GM19463 (cell line): ENCODE measurements around the gene ARHGAP22.

Experiments
- ATAC-seq: cut with Tn5 transposase; IDR thresholded peaks from one replicate; pipeline ENCODE4 v1.9.1; 2021; ENCODE audit warnings: mild to moderate bottlenecking, moderate library complexity; ENCODE audit not compliant: unreplicated experiment

The ARHGAP22 gene

DNA sequence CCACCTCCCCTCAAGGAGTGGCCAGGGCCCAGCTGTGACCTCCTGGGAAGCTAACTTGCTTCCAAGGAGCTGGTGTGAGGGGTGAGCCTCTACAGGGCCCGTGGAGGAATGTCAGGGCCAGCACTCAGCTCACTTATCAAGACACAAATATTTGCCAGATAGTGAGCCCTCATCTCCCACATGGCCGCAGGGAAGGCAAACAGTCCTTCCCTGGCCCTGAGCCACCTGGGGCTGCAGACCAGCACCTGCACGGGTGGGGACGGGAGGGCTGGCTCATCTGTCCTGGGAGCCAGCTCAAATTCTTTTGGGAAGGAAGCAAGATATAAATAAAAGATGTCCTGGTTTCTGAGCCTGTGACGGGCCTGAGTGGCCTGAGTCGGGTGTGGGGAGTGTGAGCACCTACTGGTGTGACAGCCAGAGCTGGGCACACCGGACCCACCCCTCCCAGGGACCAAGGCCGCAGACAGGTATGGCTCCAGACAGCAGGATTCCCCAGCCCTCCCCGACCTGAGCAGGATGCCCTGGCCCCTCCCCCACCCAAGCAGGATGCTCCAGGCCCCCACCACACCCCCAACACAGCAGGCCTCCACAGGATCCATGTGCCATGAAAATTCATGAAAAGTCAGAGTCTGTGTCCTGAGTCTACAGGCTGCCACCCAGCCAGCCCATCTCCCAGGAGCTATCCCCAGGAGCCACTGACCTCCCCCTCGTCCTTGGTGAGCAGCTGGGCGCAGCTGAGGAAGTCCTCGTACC, 150.4 kb downstream of the ARHGAP22 start:
- no peak for ATAC-seq

DNA sequence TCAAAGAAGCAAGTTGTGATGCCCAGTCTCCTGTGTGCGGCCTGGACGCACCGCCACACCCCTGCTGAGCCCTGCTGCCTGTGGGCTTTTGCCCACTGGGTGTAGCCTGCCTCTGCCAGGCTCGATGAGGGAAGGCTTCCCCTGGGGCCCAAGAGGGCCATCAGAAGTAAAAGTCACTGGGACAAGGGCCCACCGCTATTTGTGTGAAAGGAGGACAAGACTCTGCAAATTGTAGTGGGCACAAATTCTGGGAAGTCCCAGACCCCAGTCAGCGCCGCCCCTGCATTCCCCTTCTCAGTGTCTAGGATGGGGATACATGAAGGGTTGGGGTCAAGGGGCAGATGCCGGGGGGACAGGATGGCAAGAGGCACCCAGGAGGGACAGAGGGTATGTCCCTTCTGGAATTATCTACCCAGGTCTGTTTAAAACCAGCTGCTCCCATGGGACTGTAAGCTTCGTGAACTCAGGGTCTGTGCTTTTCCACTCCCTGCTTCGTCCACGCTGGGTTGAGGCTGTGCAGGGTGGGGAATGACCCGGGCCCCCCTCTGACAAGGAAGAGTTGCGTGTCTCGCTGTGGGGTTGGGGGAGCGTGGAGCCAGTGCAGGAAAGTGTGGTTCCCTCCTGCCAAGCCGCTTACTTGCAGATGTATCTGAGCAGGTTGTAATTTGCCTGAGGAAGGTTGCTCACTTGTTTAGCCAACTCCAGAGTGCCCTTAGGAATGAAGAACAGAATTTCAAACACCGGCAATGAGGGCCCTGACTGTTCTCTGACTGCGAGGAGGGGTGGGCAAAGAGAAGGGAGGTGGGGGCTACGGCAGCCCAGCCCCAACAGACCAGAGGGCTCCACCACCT, 151.2 kb downstream of the ARHGAP22 start:
- ATAC-seq, result no peak

DNA sequence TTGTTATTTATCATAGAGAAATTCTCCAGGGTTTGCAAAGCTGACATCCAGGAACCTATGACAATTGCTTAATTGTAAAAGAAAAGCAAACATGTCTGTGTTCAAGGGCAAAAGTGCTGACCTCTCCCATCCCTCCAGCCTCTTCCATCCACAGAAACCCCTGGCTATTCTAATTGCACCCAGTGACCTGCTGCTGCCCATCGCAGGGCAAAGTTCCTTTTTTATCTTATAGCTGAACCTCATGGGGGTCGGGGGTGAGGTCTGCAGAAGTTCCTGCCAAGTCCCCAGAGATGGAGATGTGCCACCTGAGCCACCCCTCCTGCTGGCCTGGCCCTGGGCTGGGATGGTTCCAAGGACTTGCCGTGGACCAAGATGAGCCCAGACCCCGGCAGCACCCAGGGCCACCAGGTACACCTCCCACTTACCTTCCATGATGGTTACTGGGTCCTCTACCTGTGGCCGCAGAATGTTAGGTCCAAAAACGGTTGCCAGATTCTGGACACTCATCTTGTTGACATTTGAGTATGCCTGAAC, 151.9 kb downstream of the ARHGAP22 start:
- ATAC-seq, result no peak

DNA sequence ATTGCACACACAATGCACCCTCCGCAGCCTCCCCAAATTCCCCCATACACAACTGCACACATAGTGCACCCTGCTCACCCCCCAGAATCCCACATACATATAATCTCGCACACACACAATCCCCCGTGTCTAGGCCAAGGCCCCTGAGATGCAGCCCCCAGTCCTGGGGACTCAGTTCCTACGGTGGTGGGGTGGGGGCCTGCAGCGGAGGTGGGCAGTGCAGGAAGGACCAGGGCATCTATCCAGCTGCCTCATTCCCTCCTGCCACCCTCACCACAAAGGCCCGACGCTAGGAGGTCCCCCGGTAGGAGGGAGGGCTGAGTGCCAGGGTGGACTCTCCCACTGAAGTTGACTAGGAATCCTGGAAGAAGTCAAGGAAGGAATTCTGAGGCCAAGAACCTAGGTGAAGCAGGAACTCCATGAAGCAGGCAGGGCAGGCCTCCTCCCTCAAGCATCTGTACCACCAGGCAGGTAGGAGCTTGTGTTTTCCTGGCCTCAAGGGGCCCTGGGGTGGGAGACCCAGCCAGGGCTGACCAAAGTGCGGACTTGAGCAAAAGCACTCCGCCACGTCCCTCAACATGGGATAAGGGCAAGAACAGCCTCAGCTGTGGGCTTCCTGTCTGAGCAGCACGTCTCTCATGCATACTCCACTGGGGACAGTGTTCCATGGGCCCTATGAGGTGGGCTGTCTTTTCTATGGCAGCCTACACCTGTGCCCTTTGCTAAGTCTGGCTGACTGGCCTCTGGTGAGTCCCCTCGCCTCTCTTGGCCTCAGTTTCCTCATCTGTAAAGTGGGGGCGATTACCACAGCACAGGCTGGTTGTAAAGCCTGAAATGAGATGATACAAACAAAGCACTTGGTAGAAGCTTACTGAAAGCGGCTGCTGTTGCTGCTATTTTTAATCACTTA, 152.6 kb downstream of the ARHGAP22 start:
- ATAC-seq, result no peak

DNA sequence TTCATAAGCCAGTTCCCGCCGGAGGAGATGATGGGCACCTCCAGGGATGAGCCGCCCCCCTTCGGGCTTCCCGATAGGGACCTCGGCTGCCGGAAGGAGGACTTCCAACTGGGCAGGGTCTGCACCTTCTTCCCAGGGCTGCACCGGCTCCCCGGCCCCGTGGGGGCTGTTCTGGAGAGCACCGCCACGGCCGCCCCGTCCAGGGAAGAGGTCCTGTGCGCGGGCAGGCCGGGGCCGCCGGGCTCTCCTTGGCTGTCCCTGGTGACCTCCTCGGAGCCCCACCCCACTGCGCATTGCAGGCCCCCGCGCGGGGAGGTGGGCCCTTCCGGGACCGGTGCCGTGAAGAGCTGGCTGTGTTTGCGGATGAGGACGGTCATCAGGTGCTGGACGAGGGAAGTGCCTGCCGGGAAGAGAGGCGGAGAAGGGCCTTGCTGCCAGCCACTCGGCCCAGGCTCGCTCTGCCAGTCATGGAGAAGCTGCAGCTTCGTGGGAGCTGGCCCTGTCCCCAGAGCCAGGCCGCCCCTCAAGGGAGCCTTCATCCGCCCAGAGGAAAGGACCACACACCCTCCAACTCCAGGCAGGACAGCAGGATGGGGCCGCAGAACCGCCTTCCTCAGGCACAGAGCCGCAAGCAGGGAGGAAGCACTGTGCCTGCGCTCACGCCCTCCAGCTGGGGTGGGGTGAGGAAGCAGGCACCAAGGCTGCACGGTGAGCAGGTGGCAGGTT, 154.0 kb downstream of the ARHGAP22 start:
- no peak for ATAC-seq

DNA sequence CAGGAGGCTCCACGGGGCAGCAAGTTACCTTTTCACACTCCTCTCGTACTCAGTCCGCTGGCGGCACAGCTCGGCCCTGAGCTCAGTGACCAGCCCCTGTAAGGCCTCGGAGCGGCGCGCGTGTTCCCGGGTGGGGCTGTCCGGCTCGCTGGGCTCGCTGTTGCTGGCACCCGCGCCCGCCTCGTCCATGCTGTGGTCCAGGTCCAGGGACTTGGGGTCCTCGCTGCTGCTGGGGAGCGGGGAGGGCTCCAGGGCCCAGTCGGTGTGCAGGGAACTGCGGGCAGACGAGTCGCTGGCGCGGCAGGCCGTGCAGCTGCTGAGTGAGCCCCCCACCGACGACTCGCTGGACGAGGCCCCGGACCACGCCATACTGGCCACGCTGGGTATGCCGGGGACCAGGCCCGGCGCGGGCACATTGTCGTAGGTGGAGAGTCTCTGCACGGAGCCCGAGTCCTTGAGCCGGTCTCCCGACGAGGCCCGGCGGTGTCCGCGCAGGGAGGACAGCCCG, 154.6 kb downstream of the ARHGAP22 start:
- no peak for ATAC-seq

DNA sequence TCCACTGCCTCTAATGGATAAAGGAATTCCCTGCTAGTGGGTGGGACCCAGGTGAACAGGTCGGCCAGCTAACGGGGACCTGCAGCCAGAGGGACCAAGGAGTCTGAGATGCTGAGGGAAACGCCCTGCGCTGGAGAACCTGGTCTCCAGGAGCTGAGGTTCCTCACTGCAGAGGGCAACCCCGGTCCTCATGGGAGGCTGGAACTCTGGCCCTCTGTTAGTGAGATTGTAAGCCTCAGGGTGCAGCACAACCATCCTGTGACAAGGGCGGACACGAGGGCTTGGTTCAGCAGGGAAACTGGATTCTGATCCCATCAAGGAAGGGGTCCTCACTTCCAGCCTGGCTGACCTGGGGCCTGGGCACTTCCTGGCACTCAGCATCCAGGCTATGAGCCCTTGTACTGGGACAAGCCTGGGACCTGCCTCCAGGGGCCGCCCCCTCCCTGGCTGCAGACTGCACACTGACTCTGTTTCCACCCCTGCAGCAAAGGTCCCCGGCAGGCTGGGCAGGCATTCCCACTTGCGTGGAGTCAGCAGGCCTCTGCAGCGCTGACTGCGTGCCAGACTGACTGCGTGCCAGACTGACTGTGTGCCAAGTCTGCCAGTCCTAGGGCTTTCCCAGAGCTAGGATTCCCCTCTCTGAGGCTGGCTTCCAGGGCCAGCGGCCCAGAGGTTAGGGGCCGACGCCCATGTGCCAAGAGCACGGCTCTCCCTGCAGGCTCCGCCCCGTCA, 155.2 kb downstream of the ARHGAP22 start:
- no peak for ATAC-seq

DNA sequence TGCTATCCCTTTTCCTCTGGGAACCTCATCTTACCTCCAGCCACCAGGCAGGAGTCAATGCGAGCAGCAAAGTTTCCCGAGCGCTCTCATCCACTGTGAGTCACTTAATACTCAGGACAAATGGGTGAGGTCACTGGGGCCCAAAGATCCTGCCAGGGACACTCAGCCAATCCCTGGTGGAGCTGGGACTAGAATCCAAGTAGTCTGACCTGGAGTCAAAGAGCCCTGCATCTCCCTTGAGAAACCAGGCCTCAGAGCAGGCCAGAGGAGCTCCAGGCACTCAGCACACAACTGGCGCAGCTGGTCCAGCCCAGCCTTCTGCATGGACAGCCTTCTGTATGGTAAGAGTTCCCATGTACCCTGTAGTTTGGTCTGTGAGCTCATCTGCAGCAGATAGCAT, 156.1 kb downstream of the ARHGAP22 start:
- no peak for ATAC-seq

DNA sequence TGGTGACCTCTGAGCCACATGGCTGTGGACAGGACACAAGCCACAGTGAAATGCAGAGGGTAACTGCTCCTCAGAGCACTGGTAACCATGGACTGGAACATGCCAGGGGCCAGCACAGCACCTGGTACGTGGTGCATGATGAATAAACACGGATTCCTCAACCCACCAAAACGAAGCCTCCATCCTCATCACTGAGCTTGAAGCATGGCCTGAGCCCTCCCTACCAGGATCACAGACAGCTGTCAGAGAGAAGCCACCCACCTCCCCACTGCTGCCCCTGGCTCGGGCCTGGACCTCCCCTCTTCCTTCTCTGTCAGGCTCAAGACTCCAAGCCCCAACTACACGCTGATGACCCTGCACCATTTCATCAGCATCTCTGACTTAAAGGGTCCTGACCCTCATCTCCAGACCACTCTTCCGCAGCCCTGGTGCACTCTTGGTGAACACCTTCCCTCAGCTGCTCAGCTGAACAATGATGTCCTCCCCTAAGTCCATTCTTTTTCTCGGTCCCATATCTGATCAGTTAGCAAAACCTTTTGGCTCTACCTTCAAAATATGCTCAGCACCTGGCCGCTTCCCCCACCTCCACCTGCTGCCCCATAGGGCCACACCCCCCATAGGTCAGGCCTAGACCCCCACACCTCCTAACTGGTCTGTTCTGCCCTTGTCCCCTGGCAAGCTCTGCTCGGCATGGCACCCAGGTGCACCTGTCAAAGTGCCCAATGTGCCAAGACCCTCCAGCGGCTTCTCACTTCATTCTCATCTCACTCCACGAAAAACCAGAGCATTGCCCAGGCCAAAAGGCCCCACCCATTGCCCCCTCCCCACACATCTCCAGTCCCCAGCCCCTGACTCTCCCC, 157.3 kb downstream of the ARHGAP22 start:
- ATAC-seq, result no peak

DNA sequence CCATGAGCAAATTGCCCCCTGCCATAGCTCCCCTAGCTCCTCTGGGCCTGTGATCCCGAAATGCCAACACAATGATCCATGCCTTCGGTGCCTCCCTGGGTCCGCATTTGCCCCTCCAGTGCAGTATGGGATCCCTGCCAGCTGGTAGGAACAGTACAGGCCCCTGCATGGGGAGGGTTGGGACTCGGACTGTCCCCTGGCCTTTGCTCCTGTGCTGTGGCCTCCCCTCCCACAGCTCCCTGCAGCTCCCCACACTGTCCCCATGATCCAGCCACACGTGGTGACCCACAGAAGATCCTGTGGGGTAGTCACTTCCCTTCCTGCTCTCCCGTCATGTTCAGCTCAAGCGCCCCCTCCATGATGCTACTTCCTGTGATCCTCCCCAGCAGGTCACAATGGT, 158.1 kb downstream of the ARHGAP22 start:
- no peak for ATAC-seq

DNA sequence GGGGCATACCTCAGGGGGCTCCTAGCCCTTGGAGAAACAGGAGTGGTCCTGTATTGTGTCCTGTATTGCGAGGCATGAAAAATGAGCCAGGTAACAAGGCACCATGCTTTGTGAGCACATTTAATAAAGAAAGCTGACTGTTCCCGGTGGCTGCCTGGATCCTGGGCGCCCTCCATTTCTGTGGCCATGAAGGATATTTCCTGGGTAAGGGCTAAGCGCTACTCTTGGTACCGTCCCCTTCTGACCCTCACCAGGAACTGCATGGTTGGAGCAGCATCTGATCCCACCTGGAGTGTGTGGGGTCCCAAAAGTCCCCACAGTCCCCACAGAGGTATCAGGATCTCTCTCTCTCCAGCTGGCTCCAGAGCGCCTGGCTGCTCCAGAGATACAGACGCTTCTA, 158.9 kb downstream of the ARHGAP22 start:
- ATAC-seq, result no peak

DNA sequence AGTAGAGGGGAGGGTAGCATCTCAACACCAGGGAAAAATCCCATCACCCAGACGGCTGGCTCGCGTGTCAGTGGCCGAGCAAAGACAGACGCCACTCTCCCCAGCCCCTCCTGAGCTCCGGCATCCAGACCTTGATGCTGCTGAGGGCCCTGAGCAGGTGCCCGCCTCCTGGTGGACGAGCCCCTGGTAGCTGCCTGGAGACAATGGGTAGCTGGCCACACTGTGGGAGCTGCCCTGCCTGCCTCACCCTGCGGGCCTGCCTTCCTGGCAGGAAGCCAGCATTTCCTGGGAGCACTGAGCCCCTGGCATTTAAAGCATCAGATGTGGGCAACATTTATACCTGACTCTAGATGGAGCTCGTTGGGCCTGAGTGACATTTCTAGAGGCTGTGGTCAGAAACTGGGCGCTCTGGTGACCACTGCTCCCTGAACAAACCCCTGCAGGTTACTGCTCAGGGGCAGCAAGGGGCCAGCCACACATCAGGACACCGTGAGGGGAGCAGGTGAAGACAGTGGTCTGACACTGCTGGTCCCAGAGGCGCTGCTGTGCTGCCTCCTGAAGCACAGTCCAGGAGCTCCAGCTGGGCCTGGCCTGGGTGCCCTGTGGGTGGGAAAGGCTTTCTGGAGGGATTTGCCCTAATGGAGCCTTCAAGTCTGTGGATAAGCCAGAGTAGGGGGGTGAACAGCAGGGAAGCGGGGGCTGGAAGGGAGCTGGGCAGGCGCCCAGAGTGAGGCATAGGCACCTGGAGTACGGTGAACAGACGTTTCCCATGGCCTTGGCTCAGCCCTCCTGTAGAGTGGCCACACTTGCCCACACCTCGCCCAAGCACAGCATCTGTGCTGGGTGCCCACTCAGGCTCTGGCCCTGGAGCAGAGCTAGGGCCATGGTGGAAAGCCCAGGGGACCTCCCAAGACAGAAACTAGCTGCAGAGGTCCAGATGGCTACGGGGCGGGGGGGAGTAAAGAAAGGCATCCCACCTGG, 159.7 kb downstream of the ARHGAP22 start:
- no peak for ATAC-seq

DNA sequence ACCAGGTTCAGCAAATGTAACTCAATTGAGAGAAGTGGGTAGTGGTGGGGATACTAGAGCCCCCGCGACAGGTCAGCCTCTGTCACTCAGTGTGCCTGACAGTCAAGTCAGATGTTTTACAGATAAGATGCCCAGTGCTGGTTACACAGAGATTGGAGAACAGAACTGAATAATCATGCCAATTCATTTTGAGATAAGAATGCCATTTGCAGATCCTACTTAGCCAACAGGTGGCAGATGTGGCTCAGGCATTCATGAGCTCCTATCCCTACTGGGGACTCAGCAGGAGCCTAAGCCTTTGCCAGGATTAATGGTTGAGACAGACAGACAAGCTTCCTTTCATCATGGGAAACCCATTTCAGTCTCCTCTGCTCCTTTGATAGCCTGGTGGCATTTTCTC, 160.6 kb downstream of the ARHGAP22 start:
- no peak for ATAC-seq

DNA sequence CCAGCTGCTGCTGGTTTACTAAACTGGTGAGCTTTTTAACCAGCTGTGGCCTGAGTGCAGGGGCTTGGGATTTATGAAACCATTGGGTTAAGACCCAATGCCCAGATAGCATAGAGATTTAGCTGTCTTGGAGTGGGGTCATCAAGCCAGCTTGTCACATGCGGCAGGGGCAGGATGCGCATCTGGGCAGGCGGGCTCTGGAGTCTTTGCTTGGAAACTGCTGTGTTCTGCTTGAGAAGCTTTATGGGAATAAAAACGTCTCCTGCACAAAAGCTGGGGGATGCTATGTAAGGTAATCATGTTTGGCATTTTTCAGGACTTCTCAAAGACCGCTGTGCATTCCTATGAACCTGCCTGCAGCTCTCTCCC, 162.1 kb downstream of the ARHGAP22 start:
- ATAC-seq, result no peak

DNA sequence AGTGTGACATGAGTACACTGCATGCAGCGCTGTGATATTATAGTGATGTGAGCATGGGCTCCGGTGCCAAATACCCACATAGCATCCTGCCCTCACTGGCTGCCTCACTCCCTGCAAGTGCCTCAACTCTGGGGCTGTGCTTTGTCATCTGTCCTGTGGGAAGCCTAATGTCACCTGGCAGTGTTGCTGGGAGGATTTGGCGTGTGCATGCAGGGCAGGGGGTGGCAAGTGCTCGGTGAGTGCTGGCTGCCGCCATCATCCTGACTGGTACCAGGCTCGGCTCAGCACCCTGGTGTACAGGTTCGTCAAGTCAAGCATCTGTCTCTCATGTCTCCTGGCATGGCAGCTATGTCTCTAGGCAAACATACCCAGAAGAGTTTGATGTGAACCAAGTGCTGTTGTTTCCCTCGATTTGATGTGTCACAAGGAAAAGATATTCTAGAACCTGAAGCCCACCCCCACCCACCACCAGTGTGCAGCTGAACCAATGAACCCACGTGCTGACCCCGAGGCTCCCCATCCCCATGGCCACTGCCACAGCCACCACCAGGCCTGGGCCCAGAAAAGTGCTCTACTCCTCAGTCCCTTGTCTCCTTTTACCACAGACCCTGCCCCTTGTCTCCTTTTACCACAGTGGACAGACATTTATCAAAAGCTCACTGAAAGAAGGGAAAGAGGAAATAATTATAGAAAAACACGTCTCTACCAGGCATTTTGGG, 162.6 kb downstream of the ARHGAP22 start:
- ATAC-seq, result no peak

DNA sequence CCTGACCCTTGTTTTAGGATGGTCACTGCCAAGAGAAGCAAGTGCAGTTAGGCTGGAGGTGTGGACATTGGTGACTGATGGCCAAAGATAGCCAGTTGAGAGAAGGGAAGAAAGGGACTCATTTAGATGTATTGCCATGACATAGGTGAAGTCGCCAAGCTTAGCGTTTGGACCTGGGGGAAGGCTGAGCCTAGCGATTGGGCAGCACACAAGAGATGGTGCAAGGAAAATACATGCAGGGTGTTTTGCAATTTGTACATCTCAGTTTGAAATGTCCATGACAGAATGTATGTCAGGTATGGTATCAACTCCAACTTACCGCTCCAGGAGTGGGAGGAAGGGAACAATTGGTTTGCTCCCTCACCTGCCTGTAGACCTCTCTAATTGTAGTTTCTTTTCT, 164.1 kb downstream of the ARHGAP22 start:
- no peak for ATAC-seq

DNA sequence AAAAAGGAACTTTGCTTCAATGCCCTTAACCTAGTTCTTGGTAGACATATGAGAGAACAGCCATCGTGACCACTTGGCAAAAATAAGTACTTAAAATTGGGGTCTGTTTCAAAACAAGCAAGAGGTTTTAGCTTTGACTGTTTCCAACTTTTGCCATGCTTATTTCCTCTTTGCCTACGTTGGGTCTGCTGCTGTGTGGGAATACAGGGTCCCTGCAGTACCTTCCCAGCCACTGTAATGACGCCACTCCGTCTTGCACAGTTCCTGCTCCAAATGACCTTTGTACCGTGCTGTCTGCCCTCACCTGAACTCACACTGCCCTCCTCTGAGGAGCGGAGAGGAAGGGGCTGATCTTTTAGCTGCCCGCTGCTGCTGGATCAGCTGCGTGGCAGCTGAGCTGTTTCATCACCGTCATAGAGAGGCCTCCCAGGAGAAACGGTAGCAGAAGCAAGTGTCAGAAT, 165.3 kb downstream of the ARHGAP22 start:
- no peak for ATAC-seq
